T-helper 17 cell (primary cell): ENCODE data around the gene CR1. TPM values are rescaled to one million over a fixed set of nuclear protein-coding genes. Genes with fewer than 3 reads are reported as not detected.
"Not testable (repeated sequence)": the region's sequence is repeated elsewhere in the genome, so short reads cannot be mapped to it uniquely, and the experiment has no call there.

Source experiments
- ATAC-seq: fragments of 150-1000 bp; cut with Tn5 transposase; 2 replicates; pipeline ENCODE4 v1.10.0; 2021; ENCODE audit warnings: mild to moderate bottlenecking, moderate library complexity
- DNase-seq, 3 donors: peaks; one replicate each; pipeline versions ENCODE4 v3.0.0 to v3.0.0-alpha.2; 2020 to 2021
- H3K9me3 ChIP-seq: one replicate; pipeline ENCODE4 v1.7.0; 2013; ENCODE audit warnings: low read length, mild to moderate bottlenecking; ENCODE audit not compliant: control insufficient read depth, poor library complexity, severe bottlenecking
- H3K27ac Mint-ChIP-seq: one replicate; pipeline ENCODE4 v1.8.0; 2022; ENCODE audit warnings: mild to moderate bottlenecking, moderate library complexity, mixed read lengths
- H3K27me3 Mint-ChIP-seq: one replicate; pipeline ENCODE4 v1.8.0; 2022; ENCODE audit warnings: mixed read lengths
- H3K36me3 Mint-ChIP-seq: one replicate; pipeline ENCODE4 v1.8.0; 2022; ENCODE audit warnings: low read depth, mixed read lengths
- H3K4me1 Mint-ChIP-seq: one replicate; pipeline ENCODE4 v1.8.0; 2022; ENCODE audit warnings: mild to moderate bottlenecking, mixed read lengths
- H3K4me3 Mint-ChIP-seq: one replicate; pipeline ENCODE4 v1.8.0; 2022; ENCODE audit warnings: mild to moderate bottlenecking, moderate library complexity, mixed read lengths
- total RNA-seq, 4 donors: library from RNA in 2 of 4; stranded (reverse) in 2 of 4; gene quantifications; one replicate each; pipeline ENCODE4 v1.2.3 and lab custom pipeline; 2022 to 2026

CR1 gene
- total RNA-seq, 2 donors from 2014 or later, result 27.6 to 28.3 TPM

DNA sequence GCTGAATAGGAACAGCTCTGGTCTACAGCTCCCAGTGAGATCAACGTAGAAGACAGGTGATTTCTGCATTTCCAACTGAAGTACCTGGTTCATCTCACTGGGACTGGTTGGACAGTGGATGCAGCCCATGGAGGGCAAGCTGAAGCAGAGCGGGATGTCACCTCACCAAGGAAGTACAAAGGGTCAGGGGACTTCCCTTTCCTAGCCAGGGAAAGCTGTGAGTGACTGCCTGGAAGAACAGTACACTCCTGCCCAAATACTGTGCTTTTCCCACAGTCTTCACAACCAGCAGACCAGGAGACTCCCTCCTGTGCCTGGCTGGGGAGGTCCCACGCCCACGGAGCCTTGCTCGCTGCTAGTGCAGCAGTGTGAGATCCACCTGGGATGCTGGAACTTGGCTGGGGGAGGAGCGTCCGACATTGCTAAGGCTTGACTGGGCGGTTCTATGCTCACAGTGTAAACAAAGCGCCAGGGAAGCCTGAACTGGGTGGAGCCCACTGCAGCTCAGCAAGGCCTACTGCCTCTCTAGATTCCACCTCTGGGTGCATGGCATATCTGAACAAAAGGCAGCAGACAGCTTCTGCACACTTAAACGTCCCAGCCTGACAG, 163.7 kb downstream of the CR1 start:
- Mint-ChIP-seq H3K4me3 (no peak overlapping the region), H3K27me3 (peaks cover 44% of the 10 kb centered on the region), H3K27ac (no peak overlapping the region), H3K36me3 (peaks cover 6% of the 10 kb centered on the region), H3K4me1 (no peaks in the 10 kb centered on the region)
- no peak for ATAC-seq
- no peaks in the 10 kb centered on the region for H3K9me3 ChIP-seq
- no peak for DNase-seq

DNA sequence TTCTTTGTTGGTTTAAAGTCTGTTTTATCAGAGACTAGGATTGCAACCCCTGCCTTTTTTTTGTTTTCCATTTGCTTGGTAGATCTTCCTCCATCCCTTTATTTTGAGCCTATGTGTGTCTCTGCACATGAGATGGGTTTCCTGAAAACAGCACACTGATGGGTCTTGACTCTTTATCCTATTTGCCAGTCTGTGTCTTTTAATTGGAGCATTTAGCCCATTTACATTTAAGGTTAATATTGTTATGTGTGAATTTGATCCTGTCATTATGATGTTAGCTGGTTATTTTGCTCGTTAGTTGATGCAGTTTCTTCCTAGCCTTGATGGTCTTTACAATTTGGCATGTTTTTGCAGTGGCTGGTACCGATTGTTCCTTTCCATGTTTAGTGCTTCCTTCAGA, 165.5 kb downstream of the CR1 start:
- H3K4me3 Mint-ChIP-seq, ATAC-seq, H3K36me3 Mint-ChIP-seq, H3K27ac Mint-ChIP-seq, DNase-seq, H3K4me1 Mint-ChIP-seq, H3K9me3 ChIP-seq: not testable (repeated sequence)
- H3K27me3 Mint-ChIP-seq, result peaks cover 49% of the 10 kb centered on the region

DNA sequence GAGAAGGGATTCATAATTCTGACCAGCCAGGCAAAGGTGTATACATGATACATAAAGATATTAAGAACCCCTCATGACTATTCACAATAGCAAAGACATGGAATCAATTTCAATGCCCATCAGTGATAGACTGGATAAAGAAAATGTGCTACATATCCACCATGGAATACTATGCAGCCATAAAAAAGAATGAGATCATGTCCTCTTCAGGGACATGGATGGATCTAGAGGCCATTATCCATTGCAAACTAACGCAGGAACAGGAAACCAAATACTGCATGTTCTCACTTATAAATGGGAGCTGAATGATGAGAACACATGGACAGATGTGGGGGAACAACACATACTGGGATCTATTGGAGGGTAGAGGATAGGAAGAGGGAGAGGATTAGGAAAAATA, 170.4 kb downstream of the CR1 start:
- DNase-seq (no peak), ATAC-seq (no peak)
- Mint-ChIP-seq H3K27ac (no peak overlapping the region), H3K27me3 (peaks cover 51% of the 10 kb centered on the region), H3K4me1 (no peaks in the 10 kb centered on the region), H3K36me3 (peaks cover 3% of the 10 kb centered on the region), H3K4me3 (no peak overlapping the region)
- no peaks in the 10 kb centered on the region for H3K9me3 ChIP-seq

DNA sequence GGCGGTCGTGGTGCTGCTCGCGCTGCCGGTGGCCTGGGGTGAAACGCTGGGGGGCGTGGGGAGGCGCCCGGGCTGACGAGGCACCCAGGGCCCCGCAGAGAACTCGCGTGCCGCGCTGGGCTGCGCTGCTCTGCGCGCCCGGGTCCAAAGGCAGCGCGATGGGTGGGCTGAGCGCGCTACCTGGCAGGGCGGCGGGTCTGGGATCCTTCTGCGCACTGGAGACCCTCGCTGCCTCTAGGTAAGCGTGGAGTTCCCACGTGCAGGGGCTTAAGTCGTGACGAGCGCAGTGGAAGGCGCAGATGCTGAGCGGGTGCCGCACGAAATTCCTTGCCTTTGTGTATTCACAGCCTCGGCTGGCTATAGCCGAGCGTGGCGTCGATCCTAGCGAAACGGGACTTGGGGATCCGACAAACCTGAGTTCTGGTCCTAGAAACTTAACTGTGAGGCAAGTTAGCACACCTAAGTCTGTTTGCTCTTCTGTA, 173.6 kb downstream of the CR1 start:
- no peaks in the 10 kb centered on the region for H3K4me1 Mint-ChIP-seq
- ATAC-seq (no peak), DNase-seq (no peak)
- H3K27me3 Mint-ChIP-seq, result peaks cover 45% of the 10 kb centered on the region
- no peak overlapping the region for H3K4me3 Mint-ChIP-seq
- H3K27ac Mint-ChIP-seq, result no peak overlapping the region
- no peaks in the 10 kb centered on the region for H3K9me3 ChIP-seq
- peaks cover 1% of the 10 kb centered on the region for H3K36me3 Mint-ChIP-seq

DNA sequence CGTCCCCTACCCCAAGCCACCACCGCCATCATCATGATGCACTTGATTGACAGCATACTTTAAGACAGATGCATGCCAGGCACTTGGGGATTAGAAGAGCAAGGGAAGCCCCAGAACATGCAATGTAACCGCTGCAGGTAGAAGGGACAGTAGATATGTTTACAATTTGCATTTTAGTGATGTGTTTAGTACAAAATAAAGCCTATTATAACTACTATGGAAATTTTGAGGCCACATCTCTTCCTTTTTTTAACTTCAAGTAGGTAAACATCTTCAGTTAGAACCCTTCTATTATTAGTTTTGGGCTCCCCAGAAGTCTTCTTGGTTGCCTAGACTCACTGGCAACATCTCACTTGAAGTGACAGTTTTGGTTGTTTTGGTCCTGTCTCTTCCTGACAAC, 174.2 kb downstream of the CR1 start:
- no peaks in the 10 kb centered on the region for H3K9me3 ChIP-seq
- ATAC-seq (no peak), DNase-seq (no peak)
- Mint-ChIP-seq H3K36me3 (no peaks in the 10 kb centered on the region), H3K4me3 (no peak overlapping the region), H3K4me1 (no peaks in the 10 kb centered on the region), H3K27ac (no peak overlapping the region), H3K27me3 (peaks cover 45% of the 10 kb centered on the region)

DNA sequence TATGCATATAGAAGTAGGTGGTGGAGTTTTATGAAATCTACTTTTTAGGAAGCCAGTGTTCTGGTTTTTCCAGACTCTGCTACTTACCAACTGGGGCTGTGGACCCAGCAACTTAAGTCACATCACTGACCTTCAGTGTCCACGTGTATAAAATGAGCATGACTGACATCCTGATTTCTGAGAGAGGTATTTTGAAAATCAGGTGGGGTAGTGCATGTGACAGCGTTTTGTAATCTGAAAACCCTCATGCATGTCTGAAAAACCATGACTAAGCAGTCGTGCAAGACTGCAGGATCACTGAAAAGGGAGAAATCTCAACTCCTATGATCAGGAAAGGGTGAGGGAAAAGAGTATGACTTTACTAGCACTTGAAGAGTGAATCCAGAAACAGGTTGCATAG, 175.0 kb downstream of the CR1 start:
- DNase-seq, result no peak
- H3K4me1 Mint-ChIP-seq, result no peaks in the 10 kb centered on the region
- no peak overlapping the region for H3K4me3 Mint-ChIP-seq
- no peaks in the 10 kb centered on the region for H3K9me3 ChIP-seq
- no peak overlapping the region for H3K27ac Mint-ChIP-seq
- peaks cover 46% of the 10 kb centered on the region for H3K27me3 Mint-ChIP-seq
- H3K36me3 Mint-ChIP-seq, result no peaks in the 10 kb centered on the region
- ATAC-seq, result no peak

DNA sequence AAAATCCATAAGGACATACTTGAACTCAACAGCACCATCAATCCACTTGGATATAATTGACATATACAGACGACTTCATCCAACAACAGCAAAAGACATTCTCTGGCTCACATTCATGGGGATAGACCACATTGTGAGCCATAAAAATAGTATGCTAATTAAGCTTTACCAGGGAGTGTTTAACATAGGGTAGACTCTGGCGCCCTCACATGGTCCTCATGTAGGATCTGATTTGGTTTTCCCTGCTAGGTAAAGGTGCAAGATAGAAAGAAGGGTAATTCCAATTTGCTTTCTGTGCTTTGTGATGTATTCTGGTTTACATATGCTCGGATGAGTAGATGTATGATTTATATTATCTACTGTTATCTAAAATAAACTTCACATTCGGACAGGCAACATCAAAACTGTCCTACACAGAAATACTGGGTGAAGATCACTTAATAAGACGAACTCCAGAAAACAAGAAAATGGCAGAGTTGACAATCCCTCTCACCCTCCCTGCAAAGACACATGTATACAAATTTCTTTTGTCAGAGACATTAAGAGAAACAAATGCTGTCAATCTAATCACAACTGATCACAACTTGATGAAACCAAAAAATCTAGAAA, 176.7 kb downstream of the CR1 start:
- ATAC-seq (peak; percentile 33), DNase-seq (no peak)
- Mint-ChIP-seq H3K27me3 (peaks cover 45% of the 10 kb centered on the region), H3K4me1 (no peaks in the 10 kb centered on the region), H3K36me3 (no peaks in the 10 kb centered on the region), H3K4me3 (no peak overlapping the region), H3K27ac (no peak overlapping the region)
- no peaks in the 10 kb centered on the region for H3K9me3 ChIP-seq

DNA sequence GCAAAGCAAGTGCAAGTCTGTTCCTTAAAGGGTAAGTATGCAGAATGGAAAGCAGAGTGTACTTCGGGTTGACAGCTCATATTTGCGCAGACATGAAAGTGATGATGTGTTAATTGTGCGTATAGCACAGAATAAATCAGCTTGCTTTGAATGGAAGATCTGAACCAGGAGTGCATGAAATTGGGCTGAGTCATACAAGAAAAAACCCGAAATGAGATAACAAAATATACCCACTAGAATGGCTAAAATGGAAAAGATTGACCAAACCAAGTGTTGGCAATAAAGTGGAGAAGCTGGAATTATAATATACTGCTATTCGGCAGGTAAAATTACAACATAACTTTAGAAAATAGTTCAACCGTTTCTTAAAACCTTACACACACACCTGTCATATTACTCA, 177.4 kb downstream of the CR1 start:
- H3K27ac Mint-ChIP-seq, result no peak overlapping the region
- no peaks in the 10 kb centered on the region for H3K4me1 Mint-ChIP-seq
- ATAC-seq (no peak), DNase-seq (no peak)
- no peaks in the 10 kb centered on the region for H3K9me3 ChIP-seq
- no peak overlapping the region for H3K4me3 Mint-ChIP-seq
- no peaks in the 10 kb centered on the region for H3K36me3 Mint-ChIP-seq
- H3K27me3 Mint-ChIP-seq, result peaks cover 46% of the 10 kb centered on the region

DNA sequence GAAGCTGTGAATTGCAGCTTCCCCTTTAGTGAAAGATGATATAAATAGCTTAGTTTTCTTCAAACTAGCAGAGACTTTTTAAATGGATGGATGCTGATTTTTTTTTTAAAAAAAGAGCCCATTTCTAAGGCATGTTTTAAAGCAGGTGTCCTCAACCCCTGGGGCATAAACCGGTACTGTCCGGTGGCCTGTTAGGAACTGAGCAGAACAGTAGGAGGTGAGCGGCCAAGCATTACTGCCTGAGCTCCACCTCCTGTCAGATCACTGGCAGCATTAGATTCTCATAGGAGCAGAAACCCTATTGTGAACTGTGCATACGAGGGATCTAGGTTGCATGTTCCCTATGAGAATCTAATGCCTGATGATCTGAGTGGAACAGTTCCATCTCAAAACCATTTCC, 180.2 kb downstream of the CR1 start:
- Mint-ChIP-seq H3K36me3 (no peaks in the 10 kb centered on the region), H3K27ac (no peak overlapping the region), H3K27me3 (peaks cover 38% of the 10 kb centered on the region), H3K4me1 (no peaks in the 10 kb centered on the region), H3K4me3 (no peak overlapping the region)
- DNase-seq (no peak), ATAC-seq (no peak)
- no peaks in the 10 kb centered on the region for H3K9me3 ChIP-seq

DNA sequence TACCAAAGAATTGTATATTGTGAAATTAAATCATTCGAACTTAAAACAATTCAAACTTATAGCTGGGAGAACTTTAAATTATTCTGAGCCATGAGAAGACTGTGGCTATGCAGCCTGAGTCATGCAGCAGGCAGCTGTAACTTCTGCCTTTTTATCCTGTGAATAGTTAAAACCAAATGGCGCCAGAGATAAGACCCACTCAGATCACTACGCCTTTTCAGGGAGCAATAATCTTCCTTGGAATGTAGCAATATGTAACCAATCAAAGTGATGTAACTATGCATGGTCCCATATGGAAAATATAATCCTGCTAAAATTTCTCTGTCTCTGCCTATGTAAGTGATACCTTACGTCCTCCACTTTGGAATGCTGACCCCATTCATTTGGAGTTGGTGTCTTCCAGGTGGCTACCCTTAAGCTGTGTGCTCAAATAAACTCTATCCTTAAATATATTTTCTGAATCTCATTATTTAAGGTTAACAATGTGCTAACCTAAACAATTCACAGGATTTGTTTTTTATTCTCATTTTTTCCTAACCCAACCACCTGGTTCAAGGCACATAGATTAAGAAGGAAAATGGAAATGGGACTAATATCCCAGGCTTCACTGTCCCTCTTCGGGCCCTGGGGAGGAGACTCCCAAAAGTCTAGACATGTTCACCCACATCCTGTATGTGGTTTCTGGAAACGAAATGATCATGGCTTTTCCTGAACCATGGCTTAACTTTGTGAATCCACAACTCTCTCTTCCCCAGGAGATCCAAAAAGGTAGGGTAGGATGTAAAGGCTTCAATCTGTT, 184.8 kb downstream of the CR1 start:
- H3K36me3 Mint-ChIP-seq, H3K4me1 Mint-ChIP-seq, H3K9me3 ChIP-seq, ATAC-seq, DNase-seq, H3K27ac Mint-ChIP-seq, H3K4me3 Mint-ChIP-seq: not testable (repeated sequence)
- peaks cover 30% of the 10 kb centered on the region for H3K27me3 Mint-ChIP-seq

DNA sequence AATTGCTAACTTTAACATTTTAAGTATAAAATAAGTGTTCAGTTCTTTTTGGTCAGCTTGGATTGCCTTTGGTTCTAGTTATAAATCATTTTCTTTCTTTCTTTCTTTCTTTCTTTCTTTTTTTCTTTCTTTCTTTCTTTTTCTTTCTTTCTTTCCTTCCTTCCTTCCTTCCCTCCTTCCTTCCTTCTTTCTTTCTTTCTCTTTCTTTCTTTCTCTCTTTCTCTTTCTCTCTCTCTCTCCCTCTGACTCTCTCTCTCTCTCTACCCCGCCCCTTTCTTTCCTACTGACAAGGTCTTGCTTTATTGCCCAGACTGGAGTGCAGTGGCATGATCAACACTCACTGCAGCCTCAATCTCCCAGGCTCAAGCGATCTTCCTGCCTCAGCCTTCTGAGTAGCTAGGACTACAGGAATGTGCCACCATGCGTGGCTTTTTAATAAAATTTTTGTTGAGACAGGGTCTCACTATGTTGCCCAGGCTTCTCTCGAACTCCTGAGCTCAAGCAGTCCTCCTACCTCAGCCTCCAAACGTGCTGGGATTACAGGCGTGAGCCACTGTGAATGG, 187.0 kb downstream of the CR1 start:
- H3K27me3 Mint-ChIP-seq, result peaks cover 21% of the 10 kb centered on the region
- not testable (repeated sequence) for H3K36me3 Mint-ChIP-seq, H3K4me1 Mint-ChIP-seq, H3K27ac Mint-ChIP-seq, DNase-seq, H3K4me3 Mint-ChIP-seq, H3K9me3 ChIP-seq, ATAC-seq

DNA sequence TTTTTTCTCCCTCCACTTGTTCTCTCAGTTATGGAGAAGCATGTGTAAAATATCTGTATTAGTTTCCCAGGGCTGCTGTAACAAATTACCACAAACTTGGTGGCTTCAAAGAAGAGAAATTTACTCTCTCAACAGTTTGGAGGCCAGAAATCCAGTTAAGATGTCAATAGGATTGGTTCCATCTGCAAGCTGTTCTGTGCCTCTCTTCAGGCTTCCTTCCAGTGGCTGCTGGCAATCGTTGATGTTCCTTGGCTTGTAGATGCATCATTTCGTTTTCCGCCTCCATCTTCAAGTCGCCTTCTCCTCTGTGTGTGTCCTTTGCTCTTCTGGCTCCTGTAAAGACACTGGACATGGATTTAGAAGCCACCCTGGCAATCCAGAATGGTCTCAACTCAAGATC, 194.6 kb downstream of the CR1 start:
- not testable (repeated sequence) for H3K36me3 Mint-ChIP-seq, H3K27ac Mint-ChIP-seq, DNase-seq, ATAC-seq, H3K4me1 Mint-ChIP-seq, H3K9me3 ChIP-seq, H3K4me3 Mint-ChIP-seq
- peaks cover 28% of the 10 kb centered on the region for H3K27me3 Mint-ChIP-seq

DNA sequence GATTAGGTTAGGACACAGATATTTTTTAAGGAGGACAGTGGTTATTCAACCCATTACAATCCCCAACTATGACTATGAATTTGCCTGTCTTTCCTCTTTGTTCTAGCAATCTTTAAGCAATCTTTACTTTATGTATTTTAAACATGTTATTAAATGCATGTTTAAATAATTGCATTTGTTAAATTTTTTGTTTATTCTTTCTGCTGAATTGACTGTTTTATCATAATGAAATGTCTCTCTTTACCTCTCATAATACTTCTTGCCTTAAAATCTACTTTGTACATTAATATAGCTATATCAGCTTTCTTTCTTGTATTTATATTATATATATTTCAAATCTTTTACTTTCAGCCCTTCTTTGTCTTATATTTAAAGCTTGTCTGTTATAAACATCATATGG, 195.1 kb downstream of the CR1 start:
- no peaks in the 10 kb centered on the region for H3K9me3 ChIP-seq

More for the DNA sequence above, 195.1 kb downstream of the CR1 start:
- H3K27me3 Mint-ChIP-seq, result peaks cover 32% of the 10 kb centered on the region
- no peak for DNase-seq
- no peak overlapping the region for H3K4me3 Mint-ChIP-seq
- H3K4me1 Mint-ChIP-seq, result no peaks in the 10 kb centered on the region
- H3K36me3 Mint-ChIP-seq, result peaks cover 2% of the 10 kb centered on the region
- H3K27ac Mint-ChIP-seq, result no peak overlapping the region
- ATAC-seq, result no peak
